Coronary artery (tissue), 2 donors: ENCODE results near the gene GCNT4.

Experiments
- DNase-seq: peaks from one replicate; pipeline ENCODE4 v3.0.0-alpha.2; 2017; ENCODE audit warnings: low spot score
- H3K27ac ChIP-seq, 2 donors: fragments of 200-600 bp; sonication (generic); one replicate each; pipeline ENCODE4 v1.5.1; 2016 to 2019
- H3K4me3 ChIP-seq: fragments of 200-600 bp; sonication (generic); 2 replicates; pipeline ENCODE4 v1.5.1; 2016; ENCODE audit warnings: mild to moderate bottlenecking, moderate library complexity
- TF ChIP-seq, protein P1 (sequence below): fragments of 200-600 bp; sonication (generic); IDR thresholded peaks from one replicate; pipeline ENCODE4 v1.5.1; 2019; ENCODE audit warnings: antibody characterized with exemption

Gene GCNT4

GRCh38 chr5:75057561-75057960, 5.2 kb upstream of the GCNT4 start:
- Histone ChIP-seq H3K4me3 (no peak overlapping the region), H3K27ac (no peak overlapping the region)
- TF ChIP-seq, protein P1, sequence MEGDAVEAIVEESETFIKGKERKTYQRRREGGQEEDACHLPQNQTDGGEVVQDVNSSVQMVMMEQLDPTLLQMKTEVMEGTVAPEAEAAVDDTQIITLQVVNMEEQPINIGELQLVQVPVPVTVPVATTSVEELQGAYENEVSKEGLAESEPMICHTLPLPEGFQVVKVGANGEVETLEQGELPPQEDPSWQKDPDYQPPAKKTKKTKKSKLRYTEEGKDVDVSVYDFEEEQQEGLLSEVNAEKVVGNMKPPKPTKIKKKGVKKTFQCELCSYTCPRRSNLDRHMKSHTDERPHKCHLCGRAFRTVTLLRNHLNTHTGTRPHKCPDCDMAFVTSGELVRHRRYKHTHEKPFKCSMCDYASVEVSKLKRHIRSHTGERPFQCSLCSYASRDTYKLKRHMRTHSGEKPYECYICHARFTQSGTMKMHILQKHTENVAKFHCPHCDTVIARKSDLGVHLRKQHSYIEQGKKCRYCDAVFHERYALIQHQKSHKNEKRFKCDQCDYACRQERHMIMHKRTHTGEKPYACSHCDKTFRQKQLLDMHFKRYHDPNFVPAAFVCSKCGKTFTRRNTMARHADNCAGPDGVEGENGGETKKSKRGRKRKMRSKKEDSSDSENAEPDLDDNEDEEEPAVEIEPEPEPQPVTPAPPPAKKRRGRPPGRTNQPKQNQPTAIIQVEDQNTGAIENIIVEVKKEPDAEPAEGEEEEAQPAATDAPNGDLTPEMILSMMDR, result no peak
- no peak for DNase-seq

GRCh38 chr5:75055727-75056144, 3.4 kb upstream of the GCNT4 start:
- no peak for DNase-seq
- TF ChIP-seq, protein P1, result no peak
- H3K4me3 ChIP-seq, result no peak overlapping the region
- no peak overlapping the region for H3K27ac ChIP-seq

DNA sequence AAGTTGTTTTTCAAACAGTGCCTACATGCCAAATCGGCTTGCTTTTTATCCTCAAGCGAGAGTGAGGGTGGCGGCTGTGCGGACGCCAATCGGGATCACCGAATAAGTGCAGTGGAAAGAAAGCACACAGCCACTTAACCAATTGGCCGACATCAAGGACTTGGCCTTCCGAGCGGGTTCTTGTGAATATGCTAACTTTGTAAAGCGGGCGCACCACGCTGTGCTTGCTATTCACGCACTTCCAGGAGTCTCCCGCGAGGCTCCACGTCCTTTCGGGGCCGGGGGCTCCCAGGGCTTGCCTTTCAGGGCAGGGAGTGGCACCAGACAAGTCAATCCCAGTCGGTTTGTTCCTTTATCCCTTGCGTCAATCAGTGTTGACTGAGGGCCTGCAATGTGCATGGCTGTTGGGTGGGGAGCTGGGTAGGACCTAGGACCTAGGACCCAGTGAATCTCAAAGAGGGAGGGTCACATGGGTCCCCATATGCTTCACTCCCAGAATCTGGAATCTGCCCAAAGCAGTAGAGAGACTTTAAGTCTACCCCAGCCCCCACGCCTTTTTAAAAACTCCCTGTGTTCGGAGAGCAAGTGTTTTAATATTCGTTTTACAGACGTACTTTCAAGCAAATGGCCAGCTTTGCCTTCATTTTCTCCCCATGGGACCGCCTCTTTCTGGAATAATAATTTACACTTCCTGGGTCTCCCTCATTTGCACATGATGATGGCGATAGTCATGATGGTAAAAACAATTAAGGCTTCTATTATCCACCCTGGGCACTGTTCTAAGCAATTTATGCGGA, 2.0 kb upstream of the GCNT4 start:
- Histone ChIP-seq H3K4me3 (peak overlapping the region; percentile 90), H3K27ac (peak overlapping the region; percentile 94 to 95)
- TF ChIP-seq, protein P1, result no peak
- peak; percentile 79 for DNase-seq

DNA sequence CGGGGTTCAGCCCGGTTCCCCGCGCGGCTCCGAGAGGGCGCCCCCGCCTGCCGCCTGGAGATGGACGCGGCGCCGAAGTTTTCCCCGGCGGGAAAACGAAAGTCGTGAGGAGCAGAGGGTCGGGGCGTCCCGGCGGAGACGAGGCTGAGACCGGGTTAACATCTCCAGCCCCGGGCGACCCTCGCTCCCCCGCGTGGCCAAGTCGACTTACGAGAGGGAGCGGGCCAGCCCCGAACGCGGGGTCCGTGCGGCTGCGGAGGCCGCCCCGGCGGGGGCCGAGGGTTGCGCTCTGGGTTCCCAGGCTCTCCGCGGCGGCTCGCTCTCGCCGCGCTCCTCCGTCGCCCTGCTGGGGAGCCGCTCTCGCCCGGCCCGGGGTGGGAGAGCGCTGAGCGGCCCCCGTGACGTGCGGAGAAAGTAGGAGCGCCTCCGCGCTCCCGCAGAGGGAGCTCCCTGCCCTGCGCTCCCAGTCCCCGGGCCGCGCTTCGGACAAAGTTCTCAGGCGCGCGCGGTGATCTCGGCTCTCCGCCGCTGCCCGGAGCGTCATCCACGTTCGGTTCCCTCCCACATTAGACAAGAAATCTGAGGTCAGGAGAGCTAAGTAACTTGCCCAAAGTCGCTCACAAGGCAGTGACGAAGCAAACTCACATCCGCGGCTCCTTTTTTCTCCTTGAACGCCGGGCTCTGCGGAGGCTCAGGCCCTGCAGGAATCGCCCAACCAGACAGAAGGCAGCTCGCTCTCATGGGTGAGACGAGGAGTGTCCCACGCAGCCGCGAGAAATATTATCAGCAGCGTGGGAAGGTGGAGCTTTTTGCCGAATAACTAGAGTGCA, 1.2 kb upstream of the GCNT4 start:
- peak; percentile 80 for DNase-seq
- TF ChIP-seq, protein P1, result no peak

GRCh38 chr5:75053054-75053303, 621 bp upstream of the GCNT4 start:
- no peak for DNase-seq
- peak overlapping the region; percentile 94 to 95 for H3K27ac ChIP-seq
- TF ChIP-seq, protein P1, result no peak
- H3K4me3 ChIP-seq, result peak overlapping the region; percentile 90

More for the DNA sequence above, 1.2 kb upstream of the GCNT4 start:
- Histone ChIP-seq H3K4me3 (peak overlapping the region; percentile 90), H3K27ac (peak overlapping the region; percentile 94 to 95)

GRCh38 chr5:75051217-75051751, 1.1 kb downstream of the GCNT4 start:
- peak overlapping the region; percentile 90 for H3K4me3 ChIP-seq
- TF ChIP-seq, protein P1, result no peak
- DNase-seq, result no peak
- H3K27ac ChIP-seq, result peak overlapping the region in 1 of 2 donors; percentile 0
